Panc1 (cell line): ENCODE results near the gene MYLIP. TPM values are rescaled to one million over a fixed set of nuclear protein-coding genes. Genes with fewer than 3 reads are reported as not detected.

ENCODE experiments used
- ATAC-seq: fragments of 200-7000 bp; cut with Tn5 transposase; 2 replicates; pipeline ENCODE4 v1.9.1; 2020; ENCODE audit warnings: mild to moderate bottlenecking, moderate library complexity
- BruUV-seq: library from RNA; stranded (reverse); fragments of 400-500 nt; replicated peaks from 2 replicates; lab custom pipeline; 2021; lab: Mats Ljungman, UMichigan
- CTCF ChIA-PET: fragments of 300-600 bp; sonication (Branson Sonifier 250); formaldehyde crosslinking; loops from one replicate; lab custom pipeline; 2022; ENCODE audit warnings: antibody characterized with exemption; lab: Charles Lee
- POLR2A ChIA-PET: fragments of 300-600 bp; sonication (Branson Sonifier 250); formaldehyde crosslinking; loops from one replicate; lab custom pipeline; 2022; ENCODE audit warnings: antibody characterized with exemption; lab: Charles Lee
- DNase-seq: peaks from one replicate; pipeline ENCODE4 v3.0.0-alpha.2; 2010; ENCODE audit warnings: low read depth, low spot score
- H3K27ac ChIP-seq: 2 replicates; pipeline ENCODE4 v1.5.1; 2011; ENCODE audit warnings: mild to moderate bottlenecking, low read length, inconsistent platforms
- H3K27me3 ChIP-seq: fragments of 200-500 bp; sonication (Bioruptor generic); 2 replicates; pipeline ENCODE4 v1.6.0; 2014; ENCODE audit warnings: low read length, inconsistent platforms; ENCODE audit not compliant: control insufficient read depth, insufficient read depth
- H3K36me3 ChIP-seq: fragments of 200-500 bp; sonication (Bioruptor generic); 2 replicates; pipeline ENCODE4 v1.5.1; 2014; ENCODE audit warnings: inconsistent platforms, mild to moderate bottlenecking, low read length, moderate library complexity; ENCODE audit not compliant: control insufficient read depth, insufficient read depth
- H3K4me1 ChIP-seq: 2 replicates; pipeline ENCODE4 v1.5.1; 2011; ENCODE audit warnings: inconsistent platforms, mild to moderate bottlenecking, low read length, moderate library complexity; ENCODE audit not compliant: control insufficient read depth, insufficient read depth
- H3K4me3 ChIP-seq, 2 experiments: 2 replicates each; pipeline ENCODE4 v1.5.1; 2011 to 2012; ENCODE audit warnings: low read depth in 2 of 2, low read length in 2 of 2, mild to moderate bottlenecking in 2 of 2, inconsistent platforms in 1 of 2, moderate library complexity in 1 of 2
- H3K9me3 ChIP-seq: fragments of 200-500 bp; sonication (Bioruptor generic); 2 replicates; pipeline ENCODE4 v1.5.1; 2014; ENCODE audit warnings: low read depth, mild to moderate bottlenecking, inconsistent platforms, low read length, moderate library complexity; ENCODE audit not compliant: control insufficient read depth, insufficient read depth
- POLR2AphosphoS5 ChIP-seq: IDR thresholded peaks from 2 replicates; pipeline ENCODE4 v1.6.1; 2012; ENCODE audit warnings: mild to moderate bottlenecking, low read depth, low read length, moderate library complexity
- SIN3A ChIP-seq: IDR thresholded peaks from 2 replicates; pipeline ENCODE4 v1.6.1; 2012; ENCODE audit warnings: low read depth, mild to moderate bottlenecking, low read length, moderate library complexity, borderline replicate concordance; ENCODE audit not compliant: insufficient read depth
- TCF7L2 ChIP-seq: IDR thresholded peaks from 2 replicates; pipeline ENCODE4 v1.6.1; 2011; ENCODE audit warnings: mild to moderate bottlenecking, low read depth, low read length, inconsistent platforms
- in situ Hi-C: cut with HindIII; loops from 2 replicates; pipeline ENCODE4 v1.10.0; 2016; ENCODE audit warnings: low sequenced_read_pairs, low pct_unique_long_range_greater_than_20kb
- intact Hi-C: fragments of 100-400 bp; cut with micrococcal nuclease; formaldehyde crosslinking; loops from one replicate; pipeline ENCODE4 v1.10.0; 2022; ENCODE audit not compliant: unreplicated experiment
- total RNA-seq: library from RNA; stranded (reverse); gene quantifications from one replicate; pipeline ENCODE4 v1.2.1, GENCODE V29; 2021; ENCODE audit not compliant: unreplicated experiment
- TF ChIP-seq, protein P1 (sequence below), 2 experiments: IDR thresholded peaks; 2 replicates each; pipeline ENCODE4 v1.6.1; 2011 to 2012; ENCODE audit warnings: low read depth in 2 of 2, control low read depth in 1 of 2, low read length in 1 of 2, mild to moderate bottlenecking in 1 of 2, moderate library complexity in 1 of 2; ENCODE audit not compliant: insufficient read depth in 1 of 2
- TF ChIP-seq, protein P2 (sequence below): fragments of 450-650 bp; IDR thresholded peaks from 2 replicates; pipeline ENCODE4 v1.5.1; 2017; ENCODE audit warnings: mild to moderate bottlenecking

The MYLIP gene
- total RNA-seq, 1 experiment from 2014 or later, result 12.7 TPM

DNA sequence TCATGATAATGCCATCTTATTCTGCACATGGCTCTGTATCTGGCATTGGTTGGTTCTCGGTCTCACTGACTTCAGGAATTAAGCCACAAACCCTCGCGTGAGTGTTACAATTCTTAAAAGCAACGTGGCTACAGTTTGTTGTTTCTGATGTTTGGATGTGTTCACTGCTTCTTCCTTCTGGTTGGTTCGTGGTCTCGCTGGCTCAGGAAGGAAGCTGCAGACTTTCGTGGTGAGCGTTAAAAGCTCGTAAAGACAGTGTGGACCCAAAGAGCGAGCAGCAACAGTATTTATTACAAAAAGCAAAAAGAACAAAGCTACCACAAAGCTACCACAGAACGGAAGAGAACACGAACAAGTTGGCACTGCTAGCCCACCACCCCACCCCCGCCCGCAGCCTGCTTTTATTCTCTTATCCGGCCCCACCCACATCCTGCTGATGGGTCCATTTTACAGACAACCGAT, 51.1 kb downstream of the MYLIP start:
- H3K36me3 ChIP-seq, result no peaks in the 10 kb centered on the region
- H3K9me3 ChIP-seq, result no peaks in the 10 kb centered on the region
- BruUV-seq, result no TSS peak
- in situ Hi-C loops, result no loop called here
- DNase-seq (no peak), ATAC-seq (no peak)
- CTCF ChIA-PET, result interaction anchor here (0.5 kb wide), 1 partner anchor 244 kb away, joined by 7 read pairs; no protein-coding TSS in a partner anchor
- TF ChIP-seq, protein P1, sequence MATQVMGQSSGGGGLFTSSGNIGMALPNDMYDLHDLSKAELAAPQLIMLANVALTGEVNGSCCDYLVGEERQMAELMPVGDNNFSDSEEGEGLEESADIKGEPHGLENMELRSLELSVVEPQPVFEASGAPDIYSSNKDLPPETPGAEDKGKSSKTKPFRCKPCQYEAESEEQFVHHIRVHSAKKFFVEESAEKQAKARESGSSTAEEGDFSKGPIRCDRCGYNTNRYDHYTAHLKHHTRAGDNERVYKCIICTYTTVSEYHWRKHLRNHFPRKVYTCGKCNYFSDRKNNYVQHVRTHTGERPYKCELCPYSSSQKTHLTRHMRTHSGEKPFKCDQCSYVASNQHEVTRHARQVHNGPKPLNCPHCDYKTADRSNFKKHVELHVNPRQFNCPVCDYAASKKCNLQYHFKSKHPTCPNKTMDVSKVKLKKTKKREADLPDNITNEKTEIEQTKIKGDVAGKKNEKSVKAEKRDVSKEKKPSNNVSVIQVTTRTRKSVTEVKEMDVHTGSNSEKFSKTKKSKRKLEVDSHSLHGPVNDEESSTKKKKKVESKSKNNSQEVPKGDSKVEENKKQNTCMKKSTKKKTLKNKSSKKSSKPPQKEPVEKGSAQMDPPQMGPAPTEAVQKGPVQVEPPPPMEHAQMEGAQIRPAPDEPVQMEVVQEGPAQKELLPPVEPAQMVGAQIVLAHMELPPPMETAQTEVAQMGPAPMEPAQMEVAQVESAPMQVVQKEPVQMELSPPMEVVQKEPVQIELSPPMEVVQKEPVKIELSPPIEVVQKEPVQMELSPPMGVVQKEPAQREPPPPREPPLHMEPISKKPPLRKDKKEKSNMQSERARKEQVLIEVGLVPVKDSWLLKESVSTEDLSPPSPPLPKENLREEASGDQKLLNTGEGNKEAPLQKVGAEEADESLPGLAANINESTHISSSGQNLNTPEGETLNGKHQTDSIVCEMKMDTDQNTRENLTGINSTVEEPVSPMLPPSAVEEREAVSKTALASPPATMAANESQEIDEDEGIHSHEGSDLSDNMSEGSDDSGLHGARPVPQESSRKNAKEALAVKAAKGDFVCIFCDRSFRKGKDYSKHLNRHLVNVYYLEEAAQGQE (IDR thresholded peaks at IDR 0.05; ENCODE audit: insufficient read depth in 1 of 2, low read depth in 2 of 2, low read length in 1 of 2), result no peak
- TF ChIP-seq POLR2AphosphoS5 (no peak), SIN3A (no peak), TCF7L2 (no peak)
- TF ChIP-seq, protein P2, sequence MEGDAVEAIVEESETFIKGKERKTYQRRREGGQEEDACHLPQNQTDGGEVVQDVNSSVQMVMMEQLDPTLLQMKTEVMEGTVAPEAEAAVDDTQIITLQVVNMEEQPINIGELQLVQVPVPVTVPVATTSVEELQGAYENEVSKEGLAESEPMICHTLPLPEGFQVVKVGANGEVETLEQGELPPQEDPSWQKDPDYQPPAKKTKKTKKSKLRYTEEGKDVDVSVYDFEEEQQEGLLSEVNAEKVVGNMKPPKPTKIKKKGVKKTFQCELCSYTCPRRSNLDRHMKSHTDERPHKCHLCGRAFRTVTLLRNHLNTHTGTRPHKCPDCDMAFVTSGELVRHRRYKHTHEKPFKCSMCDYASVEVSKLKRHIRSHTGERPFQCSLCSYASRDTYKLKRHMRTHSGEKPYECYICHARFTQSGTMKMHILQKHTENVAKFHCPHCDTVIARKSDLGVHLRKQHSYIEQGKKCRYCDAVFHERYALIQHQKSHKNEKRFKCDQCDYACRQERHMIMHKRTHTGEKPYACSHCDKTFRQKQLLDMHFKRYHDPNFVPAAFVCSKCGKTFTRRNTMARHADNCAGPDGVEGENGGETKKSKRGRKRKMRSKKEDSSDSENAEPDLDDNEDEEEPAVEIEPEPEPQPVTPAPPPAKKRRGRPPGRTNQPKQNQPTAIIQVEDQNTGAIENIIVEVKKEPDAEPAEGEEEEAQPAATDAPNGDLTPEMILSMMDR, result no peak
- intact Hi-C loops, result loop anchor here (5.0 kb wide), 1 partner anchor 48 kb away; no protein-coding TSS in a partner anchor
- peaks cover 4% of the 10 kb centered on the region; the same call in 1 of the 2 replicates for H3K4me1 ChIP-seq
- no peak overlapping the region for H3K27ac ChIP-seq
- no peak overlapping the region for H3K4me3 ChIP-seq
- POLR2A ChIA-PET, result no interaction called here
- no peaks in the 10 kb centered on the region for H3K27me3 ChIP-seq

DNA sequence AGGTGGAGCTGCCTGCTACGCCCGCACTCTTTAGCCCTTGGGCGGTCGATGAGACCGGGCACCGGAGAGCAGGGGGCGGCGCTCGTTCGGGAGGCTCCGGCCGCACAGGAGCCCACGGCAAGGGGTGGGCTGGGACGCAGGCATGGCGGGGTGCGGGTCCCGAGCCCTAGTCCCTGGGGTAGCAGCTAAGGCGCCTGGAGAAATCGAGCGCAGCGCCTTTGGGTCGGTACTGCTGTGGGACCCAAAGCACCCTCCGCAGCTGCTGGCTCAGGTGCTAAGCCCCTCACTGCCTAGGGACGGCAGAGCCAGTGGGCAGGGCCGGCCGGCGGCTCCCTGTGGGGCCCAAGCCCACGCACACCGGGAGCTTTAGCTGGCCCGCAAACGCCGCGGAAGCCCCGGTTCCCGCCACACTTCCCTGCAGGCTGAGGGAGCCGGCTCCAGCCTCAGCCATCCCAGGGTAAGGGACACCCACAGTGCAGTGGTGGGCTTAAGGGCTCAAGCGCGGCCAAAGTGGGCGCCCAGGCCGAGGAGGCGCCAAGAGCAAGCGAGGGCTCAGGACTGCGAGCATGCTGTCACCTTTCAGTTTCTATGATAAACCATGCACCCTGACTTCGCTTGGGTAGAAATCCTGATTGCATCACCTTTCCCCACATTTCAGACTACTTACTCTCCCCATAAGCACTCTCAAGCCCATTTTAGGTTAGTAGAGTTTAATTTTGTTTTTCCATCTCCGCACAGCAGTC, 52.0 kb downstream of the MYLIP start:
- intact Hi-C loops, result loop anchor here (5.0 kb wide), 1 partner anchor 49 kb away; no protein-coding TSS in a partner anchor
- no peaks in the 10 kb centered on the region for H3K27me3 ChIP-seq
- no peaks in the 10 kb centered on the region for H3K9me3 ChIP-seq
- ATAC-seq, result no peak
- TF ChIP-seq POLR2AphosphoS5, result no peak
- TF ChIP-seq TCF7L2, result no peak
- TF ChIP-seq, protein P1 (IDR thresholded peaks at IDR 0.05; ENCODE audit: insufficient read depth in 1 of 2, low read depth in 2 of 2, low read length in 1 of 2), result no peak
- no peaks in the 10 kb centered on the region for H3K36me3 ChIP-seq
- no peak overlapping the region for H3K4me3 ChIP-seq
- ChIA-PET POLR2A (no interaction called here), CTCF (interaction anchor here (0.5 kb wide), 1 partner anchor 245 kb away, joined by 7 read pairs; no protein-coding TSS in a partner anchor)
- BruUV-seq, result no TSS peak
- in situ Hi-C loops, result no loop called here
- peaks cover 4% of the 10 kb centered on the region; the same call in 1 of the 2 replicates for H3K4me1 ChIP-seq
- H3K27ac ChIP-seq, result no peak overlapping the region
- DNase-seq, result no peak
